Renal pelvis (tissue), 4 donors: ENCODE data around the gene SLC16A10. TPM values are rescaled to one million over a fixed set of nuclear protein-coding genes. Genes with fewer than 3 reads are reported as not detected.
"Not testable (repeated sequence)": the region's sequence is repeated elsewhere in the genome, so short reads cannot be mapped to it uniquely, and the experiment has no call there.

Experiments used
- DNase-seq: peaks from one replicate; pipeline ENCODE4 v3.0.0-alpha.2; 2013
- polyA plus RNA-seq, 3 donors: library from polyadenylated mRNA; unstranded; fragments of 120-200 nt; gene quantifications; one replicate each; pipeline ENCODE4 v1.2.1, GENCODE V29; 2013; ENCODE audit not compliant: insufficient read length in 3 of 3

The SLC16A10 gene
- polyA plus RNA-seq, 3 donors, result 24.5 to 33.8 (median 31.0) TPM

DNA sequence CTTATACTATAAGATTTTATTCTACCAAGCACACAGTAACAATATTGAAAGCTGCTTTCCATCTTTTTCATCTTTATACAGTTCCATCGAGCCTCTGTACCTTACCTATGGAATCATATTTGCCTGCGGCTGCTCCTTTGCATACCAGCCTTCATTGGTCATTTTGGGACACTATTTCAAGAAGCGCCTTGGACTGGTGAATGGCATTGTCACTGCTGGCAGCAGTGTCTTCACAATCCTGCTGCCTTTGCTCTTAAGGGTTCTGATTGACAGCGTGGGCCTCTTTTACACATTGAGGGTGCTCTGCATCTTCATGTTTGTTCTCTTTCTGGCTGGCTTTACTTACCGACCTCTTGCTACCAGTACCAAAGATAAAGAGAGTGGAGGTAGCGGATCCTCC is 89.8 kb downstream of the SLC16A10 start:
- no peak for DNase-seq

DNA sequence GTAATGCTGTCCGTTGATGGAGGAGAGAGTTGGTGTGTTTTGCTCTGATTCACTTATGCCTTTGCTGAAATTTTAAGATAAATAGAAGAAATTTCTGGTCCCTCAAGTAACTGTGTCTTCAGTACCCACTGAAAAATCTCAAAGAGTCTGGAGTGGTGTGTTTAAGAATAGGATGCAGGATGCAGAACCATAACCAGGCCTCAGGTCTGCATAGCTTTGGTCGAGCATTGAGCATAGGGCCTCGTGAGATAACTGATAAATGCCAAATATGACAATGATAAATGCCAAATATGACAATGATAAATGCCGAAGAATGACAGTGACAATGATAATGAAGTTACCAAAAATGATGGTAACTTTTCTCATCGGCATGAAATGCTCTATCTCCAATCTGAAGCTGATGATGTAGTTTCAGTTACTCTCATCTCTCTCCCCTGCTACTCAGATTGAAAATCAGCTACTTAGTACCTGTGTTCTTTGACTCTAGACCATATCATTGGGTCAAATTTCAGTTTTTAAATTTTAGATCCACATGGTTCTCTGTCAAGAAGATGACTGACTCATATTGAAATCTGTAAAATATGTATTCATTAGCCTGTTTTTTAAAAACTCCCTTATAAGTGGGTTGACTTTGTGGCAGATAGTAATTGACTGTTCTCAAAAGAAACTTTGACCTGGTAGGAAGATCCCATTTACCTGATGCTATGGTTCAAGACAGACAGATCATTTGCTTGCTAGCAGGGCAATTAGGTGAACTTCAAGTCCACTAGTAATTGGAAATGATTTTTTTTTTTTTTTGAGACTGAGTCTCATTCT is 96.6 kb downstream of the SLC16A10 start:
- DNase-seq, result no peak

DNA sequence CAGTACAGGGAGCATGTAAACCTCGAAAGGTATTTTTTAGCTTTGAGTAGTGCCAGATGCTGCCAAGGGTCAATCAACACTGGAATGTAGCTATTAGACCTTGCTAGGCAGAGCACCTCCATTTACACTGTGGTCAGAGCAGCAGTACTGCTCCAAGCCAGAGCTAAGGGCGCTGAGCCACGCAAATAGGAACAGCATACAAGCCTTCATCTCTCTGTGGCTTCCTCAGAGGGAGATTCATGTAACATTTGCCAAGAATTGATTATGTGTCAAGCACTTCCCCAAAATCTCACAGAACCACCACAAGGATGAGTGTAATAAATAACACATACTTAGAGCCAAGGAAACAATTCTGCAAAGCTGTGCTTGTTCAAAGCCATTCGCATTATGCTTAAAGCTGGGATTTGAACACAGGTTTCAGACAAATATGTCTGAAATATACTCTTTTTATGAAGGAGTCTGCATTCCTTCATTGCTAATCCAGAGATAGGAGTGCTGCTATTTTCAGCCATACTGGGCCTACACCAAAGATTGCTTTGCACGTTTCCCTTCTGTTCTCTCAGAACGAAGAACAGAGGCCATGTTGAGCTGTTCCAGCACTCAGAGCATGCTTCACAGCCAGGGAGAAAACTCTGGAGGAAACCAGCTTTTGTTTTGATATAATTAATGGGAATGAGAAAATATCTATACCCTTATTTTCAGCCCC is 97.7 kb downstream of the SLC16A10 start:
- no peak for DNase-seq

DNA sequence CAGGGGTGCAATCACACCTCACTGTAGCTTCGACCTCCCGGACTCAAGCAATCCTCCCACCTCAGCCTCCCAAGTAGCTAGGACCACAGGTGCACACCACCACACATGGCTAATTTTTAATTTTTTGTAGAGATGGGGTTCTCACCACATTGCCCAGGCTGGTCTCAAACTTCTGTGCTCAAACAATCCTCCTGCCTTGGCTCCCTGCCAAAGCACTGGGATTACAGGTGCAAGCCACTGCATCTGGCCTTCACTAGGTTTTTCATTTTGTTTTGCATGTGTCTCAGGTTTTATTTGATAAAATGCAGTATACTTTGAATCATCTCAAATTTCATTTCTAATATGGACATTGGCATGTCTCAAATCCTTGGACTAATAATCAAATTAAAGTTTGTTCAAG is 98.7 kb downstream of the SLC16A10 start:
- DNase-seq, result no peak

DNA sequence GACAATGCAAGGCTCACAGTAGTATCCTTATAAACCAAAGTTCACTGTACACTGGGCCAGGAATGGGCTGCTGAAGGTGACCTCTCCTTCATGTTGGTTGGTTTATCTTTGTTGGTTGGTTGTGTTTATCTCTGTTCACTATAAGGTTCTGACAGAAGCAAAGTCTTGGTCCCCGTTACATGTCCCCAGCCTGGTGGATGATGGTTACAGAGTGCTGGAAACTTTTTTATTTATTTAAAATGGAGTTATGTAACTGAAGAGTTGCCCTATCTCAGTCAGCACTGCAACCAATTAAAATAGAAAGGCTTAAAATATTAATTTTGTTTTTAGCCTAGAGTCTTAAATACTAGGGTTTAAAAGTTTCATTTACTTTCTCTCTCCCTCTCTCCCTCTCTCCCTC is 100.6 kb downstream of the SLC16A10 start:
- DNase-seq, result no peak

DNA sequence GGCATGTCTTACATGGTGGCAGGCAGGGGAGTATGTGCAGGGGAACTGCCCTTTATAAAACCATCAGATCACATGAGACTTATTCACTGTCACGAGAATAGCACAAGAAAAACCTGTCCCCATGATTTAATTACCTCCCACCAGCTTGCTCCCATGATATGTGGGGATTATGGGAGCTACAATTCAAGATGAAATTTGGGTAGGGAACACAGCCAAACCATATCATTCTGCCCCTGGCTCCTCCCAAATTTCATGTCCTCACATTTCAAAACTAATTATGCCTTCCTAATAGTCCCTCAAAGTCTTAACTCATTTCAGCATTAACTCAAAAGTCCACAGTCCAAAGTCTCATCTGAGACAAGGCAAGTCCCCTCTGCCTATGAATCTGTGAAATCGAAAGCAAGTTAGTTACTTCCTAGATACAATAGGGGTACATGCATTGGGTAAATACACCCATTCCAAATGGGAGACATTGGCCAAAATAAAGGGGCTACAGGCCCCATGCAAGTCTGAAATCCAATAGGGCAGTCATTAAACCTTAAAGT is 102.4 kb downstream of the SLC16A10 start:
- not testable (repeated sequence) for DNase-seq

DNA sequence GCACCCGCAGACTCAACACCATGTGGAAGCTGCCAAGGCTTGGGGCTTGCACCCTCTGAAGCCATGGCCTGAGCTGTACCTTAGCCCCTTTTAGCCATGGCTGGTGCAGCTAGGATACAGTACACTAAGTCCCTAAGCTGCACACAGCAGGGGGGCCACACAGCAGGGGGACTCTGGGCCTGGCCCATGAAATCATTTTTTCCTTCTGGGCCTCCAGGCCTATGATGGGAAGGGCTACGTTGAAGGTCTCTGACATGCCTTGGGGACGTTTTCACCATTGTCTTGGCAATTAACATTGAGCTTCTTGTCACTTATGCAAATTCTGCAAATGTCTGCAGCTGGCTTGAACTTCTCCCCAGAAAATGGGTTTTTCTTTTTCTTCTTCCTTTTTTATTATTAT is 103.3 kb downstream of the SLC16A10 start:
- no peak for DNase-seq

DNA sequence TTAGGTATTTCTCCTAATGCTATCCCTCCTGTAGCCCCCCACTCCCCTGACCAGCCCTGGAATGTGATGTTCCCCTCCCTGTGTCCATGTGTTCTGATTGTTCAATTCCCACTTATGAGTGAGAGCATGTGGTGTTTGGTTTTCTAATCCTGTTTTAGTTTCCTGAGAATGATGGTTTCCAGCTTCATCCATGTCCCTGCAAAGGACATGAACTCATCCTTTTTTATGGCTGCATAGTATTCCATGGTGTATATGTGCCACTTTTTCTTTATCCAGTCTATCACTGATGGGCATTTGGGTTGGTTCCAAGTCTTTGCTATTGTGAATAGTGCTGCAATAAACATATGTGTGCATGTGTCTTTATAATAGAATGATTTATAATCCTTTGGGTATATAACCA is 103.8 kb downstream of the SLC16A10 start:
- DNase-seq, result not testable (repeated sequence)

DNA sequence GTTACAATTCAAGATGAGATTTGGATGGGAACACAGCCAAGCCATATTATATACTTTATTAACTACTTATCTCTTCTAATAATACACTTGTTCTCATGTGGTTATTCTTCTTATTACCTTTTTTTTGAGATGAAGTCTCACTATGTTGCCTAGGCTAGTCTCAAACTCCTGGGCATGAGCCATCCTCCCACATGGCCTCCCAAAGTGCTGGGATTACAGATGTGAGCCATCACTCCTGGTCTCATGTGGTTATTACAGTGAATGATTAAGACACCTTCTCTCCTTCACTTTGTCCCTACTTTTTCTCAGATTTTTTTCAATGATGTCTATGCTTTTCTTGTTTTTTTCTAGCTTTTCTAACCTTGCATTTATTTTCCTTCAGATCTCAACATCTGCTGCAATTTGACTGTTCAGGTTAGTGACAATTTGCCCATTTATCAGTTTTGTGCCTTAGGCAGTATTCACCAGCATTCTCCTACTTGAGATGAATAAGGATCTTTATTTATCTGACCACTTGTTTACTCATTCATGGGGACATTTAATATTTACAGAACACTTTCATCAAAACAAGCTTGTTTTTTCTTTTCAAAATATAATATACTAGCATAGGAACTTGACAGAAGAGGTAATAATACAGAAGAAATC is 105.7 kb downstream of the SLC16A10 start:
- DNase-seq, result no peak

DNA sequence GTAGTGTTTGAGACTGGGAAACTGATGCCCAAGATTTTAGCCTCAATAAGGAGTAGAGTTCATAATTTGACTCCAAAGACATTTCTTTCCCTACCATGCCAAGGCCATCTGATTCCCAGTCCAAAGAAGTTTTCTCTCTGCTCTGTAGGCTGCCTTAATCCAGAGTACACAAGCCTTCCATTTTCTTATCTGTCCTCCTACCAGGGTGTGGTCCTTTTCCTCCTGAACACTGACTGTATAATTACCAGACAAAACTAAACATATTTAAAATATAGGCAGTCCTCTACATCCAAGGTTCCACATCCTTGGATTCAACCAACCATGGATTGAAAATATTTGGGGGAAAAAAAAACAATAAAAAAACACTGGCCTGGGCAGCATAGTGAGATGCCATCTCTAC is 108.4 kb downstream of the SLC16A10 start:
- DNase-seq, result no peak

DNA sequence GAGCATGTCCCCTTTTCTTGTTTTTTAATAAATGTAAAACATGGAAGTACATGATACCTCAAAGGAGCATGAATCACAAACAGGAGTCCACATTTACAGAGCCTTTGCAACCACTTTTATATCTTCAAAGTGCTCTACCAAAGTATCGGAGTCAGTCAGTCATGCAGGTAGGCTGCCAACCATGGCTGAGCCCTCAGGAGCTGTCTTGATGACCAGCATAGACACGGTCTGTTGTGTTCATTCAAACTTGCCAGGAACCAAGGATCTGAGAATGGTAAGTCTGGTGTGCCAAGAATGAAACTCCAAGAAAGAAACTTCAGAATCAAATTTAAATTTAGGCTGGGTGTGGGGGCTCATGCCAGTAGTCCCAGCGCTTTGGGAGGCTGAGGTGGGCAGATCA is 111.5 kb downstream of the SLC16A10 start:
- DNase-seq, result no peak

DNA sequence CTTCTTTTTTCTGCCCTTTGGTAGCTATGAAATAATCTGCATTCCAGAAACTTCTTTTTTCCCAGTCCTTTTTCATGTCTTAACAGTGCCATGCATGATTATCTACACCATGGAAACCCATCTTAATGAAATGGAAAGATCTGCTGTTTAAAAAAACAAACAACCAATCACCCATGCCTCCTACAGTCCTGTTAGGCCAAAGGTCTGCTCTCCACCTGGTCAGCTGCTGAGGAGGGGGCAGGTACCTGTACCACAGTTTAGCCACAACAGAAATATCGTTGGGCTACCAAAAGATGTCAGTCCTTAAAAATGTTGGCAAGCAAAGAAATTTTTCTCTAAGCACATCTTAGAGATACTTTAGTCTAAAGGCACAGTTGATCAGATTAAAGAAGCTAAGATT is 112.6 kb downstream of the SLC16A10 start:
- no peak for DNase-seq

DNA sequence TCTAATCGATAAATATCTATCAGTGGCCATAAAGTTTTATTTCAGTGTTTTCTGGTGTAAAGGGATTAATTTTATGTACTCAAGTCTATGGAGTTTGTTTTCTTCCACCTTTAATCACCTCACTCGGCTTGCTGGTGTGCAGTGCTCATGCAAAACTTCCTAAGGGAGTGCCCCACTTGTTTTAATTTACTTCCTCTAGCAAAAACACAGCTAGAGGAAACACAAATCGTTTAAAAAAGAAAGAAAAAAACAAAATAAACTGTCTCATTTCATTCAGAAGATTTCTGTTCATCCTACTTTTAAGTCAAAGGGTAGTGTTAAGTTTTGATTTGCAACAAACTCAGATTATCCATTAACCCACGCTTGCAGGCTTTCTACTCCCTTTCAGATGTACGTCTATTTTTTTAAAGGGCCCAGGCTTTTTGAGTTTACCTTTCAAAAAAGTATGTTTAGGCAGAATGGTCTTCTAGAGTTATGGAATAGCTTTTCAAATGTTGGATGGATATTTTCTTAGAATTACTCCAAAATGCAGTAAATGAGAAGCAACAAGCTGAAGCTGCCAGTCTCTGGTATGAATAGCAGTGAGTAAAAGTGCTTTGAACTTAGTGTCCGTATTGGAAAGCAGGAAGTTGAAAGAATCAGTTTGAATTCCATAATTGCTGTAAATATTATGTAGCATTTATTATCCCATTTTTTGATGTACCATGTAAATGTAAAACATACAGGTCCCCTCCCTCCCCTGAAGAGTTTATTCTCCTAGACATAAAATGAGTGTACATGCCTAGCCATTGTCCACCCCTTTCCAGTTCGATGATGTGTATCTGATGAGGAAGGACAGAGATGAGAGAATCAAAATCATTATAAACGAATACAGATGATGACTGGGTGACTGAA is 113.3 kb downstream of the SLC16A10 start:
- DNase-seq, result peak; percentile 26

DNA sequence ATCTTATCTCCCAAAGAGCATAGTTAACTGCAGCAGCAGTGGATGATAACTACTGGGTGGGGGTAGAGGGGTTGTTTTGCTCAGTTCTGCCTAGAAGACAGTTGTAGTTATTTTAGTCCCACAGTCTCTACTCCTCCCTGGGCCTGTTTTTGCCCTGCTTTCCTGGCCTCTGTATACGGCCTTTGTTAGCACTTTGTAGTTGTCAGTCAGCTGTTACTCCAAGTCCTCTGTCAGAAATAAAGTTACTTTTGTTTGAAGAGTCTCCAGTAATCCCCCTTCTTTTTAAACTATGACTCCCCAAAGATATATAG is 113.9 kb downstream of the SLC16A10 start:
- DNase-seq, result no peak

DNA sequence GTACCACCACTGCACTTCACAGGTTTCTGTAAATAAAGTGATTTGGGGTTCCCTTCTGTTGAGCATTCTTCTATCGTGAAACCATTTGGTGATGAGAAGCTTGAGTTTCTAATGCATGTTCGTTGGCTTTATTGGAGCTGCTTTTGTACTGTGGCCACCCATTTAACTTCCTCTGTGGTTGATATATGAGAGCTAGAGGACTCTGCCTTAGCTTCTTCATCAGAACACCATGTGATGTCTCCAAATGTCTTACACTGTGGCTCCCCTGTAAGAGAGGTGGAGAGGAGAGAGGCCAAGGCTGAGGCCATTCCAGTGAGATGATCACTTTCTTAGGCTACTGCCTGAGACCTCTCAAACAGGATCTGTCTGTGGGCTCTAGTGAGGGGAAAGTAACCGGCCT is 114.5 kb downstream of the SLC16A10 start:
- DNase-seq, result no peak

DNA sequence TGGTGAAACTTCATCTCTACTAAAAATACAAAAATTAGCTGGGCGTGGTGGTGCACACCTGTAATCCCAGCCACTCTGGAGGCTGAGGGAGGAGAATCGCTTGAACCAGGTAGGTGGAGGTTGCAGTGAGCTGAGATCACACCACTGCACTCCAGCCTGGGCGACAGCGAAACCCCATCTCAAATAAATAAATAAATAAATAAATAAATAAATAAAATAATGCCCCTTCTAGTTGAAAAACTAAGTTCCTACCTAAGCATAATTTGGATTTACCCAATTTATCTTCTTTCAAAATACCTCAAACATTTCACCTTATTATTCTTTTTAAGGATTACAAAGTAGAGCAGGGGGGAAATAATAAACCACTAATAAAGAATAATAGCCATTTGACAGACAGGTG is 116.2 kb downstream of the SLC16A10 start:
- DNase-seq, result not testable (repeated sequence)

DNA sequence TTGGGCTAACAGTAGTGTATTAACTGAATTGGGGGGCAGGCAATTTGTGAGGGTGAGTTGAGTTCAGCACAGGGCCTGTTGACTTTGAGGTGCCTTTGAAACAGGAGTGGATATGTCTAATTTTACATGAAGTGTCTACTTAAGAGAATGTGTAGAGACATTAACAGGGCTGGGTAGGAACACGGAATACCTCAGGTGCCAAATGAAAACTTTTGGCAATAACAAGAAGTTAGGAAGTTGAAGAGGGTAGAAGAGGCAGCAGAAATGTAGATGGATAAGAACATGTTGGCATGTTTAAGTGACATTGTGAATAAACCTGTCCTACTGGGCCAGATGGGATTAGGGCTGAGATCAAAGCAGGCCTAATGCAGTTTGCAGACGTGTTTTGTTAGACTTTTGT is 117.0 kb downstream of the SLC16A10 start:
- no peak for DNase-seq

DNA sequence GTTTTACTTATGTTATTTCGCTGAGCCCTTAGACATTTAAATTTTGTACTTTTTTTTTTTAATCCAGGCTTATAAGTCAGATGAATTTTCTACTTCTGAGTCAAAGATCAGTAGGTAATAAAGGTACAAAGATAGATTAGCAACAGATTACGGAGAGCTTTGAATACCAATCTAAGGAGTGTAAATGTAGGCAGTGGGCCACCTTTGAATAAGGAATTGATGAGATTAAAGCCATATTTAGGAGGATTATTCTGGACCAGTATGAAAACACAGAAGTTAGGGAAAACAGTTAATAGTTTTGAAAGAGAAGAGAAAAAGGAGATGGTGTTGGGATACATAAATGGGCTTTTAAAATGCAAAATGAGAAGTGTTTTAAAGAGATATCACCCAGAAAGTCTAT is 117.6 kb downstream of the SLC16A10 start:
- no peak for DNase-seq

DNA sequence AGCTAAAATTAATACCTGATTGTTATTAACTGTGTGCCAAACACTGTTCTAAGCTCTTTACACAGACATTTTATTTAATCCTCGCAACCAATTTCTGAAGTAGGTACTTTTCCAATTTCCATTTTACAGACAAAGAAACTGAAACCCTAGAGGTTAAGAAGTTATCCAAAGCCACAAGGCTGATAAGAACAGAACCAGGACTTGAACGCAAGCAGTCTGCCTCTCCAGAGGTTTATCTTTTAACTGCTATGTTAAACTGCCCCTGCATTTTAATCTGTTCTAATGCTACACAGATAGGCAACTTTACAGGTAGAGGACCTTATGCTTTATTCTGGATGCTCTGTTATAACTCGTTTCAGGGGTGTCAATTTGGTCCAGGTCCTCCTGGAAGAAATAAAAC is 118.2 kb downstream of the SLC16A10 start:
- no peak for DNase-seq

DNA sequence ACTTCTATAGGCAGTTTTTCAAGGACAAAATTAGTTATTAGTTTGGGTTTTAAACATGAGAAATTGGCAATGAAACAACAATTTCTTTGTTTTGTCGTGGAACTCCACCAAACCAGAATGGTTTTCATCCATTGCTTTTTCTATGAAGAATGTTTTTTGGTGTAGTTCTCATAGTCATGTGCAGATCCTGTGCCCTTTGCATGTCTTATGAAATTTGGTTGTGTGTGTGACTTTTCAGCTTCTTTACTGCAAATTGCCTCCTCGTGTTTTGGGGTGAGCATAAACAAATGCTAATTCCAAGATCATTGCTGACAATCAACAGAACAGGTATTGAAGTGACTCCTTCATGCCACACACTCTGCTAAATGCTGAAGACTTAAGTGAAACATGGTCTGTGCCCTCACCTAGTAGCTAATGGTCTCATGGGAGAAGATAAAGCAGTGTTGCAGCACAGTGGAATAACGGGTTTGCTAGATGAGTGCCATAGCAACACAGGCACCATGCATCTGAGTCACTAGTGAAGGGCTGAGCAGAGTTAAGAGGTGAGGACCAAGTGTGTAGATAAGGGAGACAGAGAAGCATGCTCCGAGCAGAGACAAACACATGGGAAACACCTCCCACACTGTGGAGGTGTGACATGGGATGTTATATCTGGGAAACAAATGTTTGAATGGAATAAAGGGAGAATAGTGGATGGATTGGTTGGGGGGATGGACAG is 120.0 kb downstream of the SLC16A10 start:
- DNase-seq, result no peak

DNA sequence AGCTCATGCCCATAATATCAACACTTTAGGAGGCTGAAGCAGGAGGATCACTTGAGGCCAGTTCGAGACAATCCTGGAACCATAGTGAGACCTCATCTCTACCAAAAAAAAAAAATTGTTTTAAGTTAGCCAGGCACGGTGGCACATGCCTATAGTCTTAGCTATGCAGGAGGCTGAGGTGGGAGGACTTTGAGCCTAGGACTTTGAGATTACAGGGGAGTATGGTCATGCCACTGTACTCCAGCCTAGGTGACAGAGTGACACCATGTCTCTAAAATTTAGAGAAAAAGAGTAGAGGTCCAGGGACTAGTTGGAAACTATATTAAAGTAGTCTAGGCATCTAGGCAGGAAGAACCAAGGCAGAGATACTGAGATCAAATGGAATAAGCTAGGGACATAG is 121.6 kb downstream of the SLC16A10 start:
- no peak for DNase-seq
